K562 (cell line): ENCODE results near the gene PRODH2. TPM values are rescaled to one million over a fixed set of nuclear protein-coding genes. Genes with fewer than 3 reads are reported as not detected.

Source experiments
- ATAC-seq: fragments of 200-7000 bp; cut with Tn5 transposase; 3 replicates; pipeline ENCODE4 v1.9.1; 2020; ENCODE audit warnings: moderate library complexity
- BruUV-seq: library from RNA; stranded (reverse); fragments of 400-500 nt; replicated peaks from 2 replicates; lab custom pipeline; 2021; lab: Mats Ljungman, UMichigan
- CTCF ChIA-PET: fragments of 300-600 bp; formaldehyde crosslinking; extraction: SDS; loops from one replicate; lab custom pipeline; 2021; ENCODE audit warnings: low intra/inter-chr PET ratio; lab: Yijun Ruan, JAX
- POLR2A ChIA-PET: fragments of 300-600, 350-650 bp; sonication (Branson Sonifier 250); formaldehyde crosslinking; extraction: SDS; loops from one replicate; lab custom pipeline; 2021; ENCODE audit warnings: antibody characterized with exemption, inconsistent platforms; lab: Yijun Ruan, JAX
- DNase-seq, 4 experiments: peaks; one replicate each; pipeline versions ENCODE4 v3.0.0 to v3.0.0-alpha.2; 2011 to 2018; ENCODE audit warnings: low spot score in 3 of 4, mixed read lengths in 3 of 4; ENCODE audit errors: extremely low read depth in 1 of 4
- FAIRE-seq: peaks from 2 replicates; lab custom pipeline; 2011; peaks lifted over from hg19 to GRCh38; lab: Jason Lieb, UNC
- H2AFZ ChIP-seq: 2 replicates; pipeline ENCODE4 v1.6.0; 2011; ENCODE audit warnings: low read depth, low read length, control low read depth, inconsistent platforms
- H3K27ac ChIP-seq: fragments of 200-600 bp; 3 replicates; pipeline ENCODE4 v1.8.0; 2011; ENCODE audit warnings: low read depth, mild to moderate bottlenecking, control low read depth, inconsistent platforms, low read length, moderate library complexity, mixed read lengths; ENCODE audit errors: extremely low read depth
- H3K27me3 ChIP-seq, 2 experiments: fragments of 300-600 bp in 1 of 2; 2 replicates in 1 of 2; 3 replicates in 1 of 2; pipeline versions ENCODE4 v1.6.0 to v1.8.0; 2011; ENCODE audit warnings: inconsistent platforms in 2 of 2, low read length in 2 of 2, mild to moderate bottlenecking in 1 of 2, mixed read lengths in 1 of 2, moderate library complexity in 1 of 2; ENCODE audit not compliant: control insufficient read depth in 2 of 2, insufficient read depth in 2 of 2
- H3K36me3 ChIP-seq: fragments of 300-600 bp; 3 replicates; pipeline ENCODE4 v1.8.0; 2011; ENCODE audit warnings: mild to moderate bottlenecking, low read length, inconsistent platforms; ENCODE audit not compliant: control insufficient read depth, insufficient read depth
- H3K4me1 ChIP-seq, 2 experiments: fragments of 200-600 bp in 1 of 2; replicated peaks in 1 of 2; 2 replicates in 1 of 2; 3 replicates in 1 of 2; pipeline versions ENCODE4 v1.5.1 to v1.8.0; 2011; ENCODE audit warnings: inconsistent platforms in 2 of 2, low read length in 2 of 2, mild to moderate bottlenecking in 1 of 2, mixed read lengths in 1 of 2, moderate library complexity in 1 of 2; ENCODE audit not compliant: control insufficient read depth in 2 of 2, insufficient read depth in 2 of 2
- H3K4me2 ChIP-seq: 2 replicates; pipeline ENCODE4 v1.6.1; 2011; ENCODE audit warnings: low read length, control low read depth, inconsistent platforms, mixed read lengths; ENCODE audit not compliant: insufficient read depth
- H3K4me3 ChIP-seq: fragments of 200-600 bp; sonication (generic), shearing (Covaris generic); 2 replicates; pipeline ENCODE4 v1.5.1; 2016; ENCODE audit warnings: control low read depth, inconsistent platforms
- H3K79me2 ChIP-seq: fragments of 200-600 bp; 3 replicates; pipeline ENCODE4 v1.8.0; 2011; ENCODE audit warnings: low read length, inconsistent platforms; ENCODE audit not compliant: control insufficient read depth, insufficient read depth
- H3K9ac ChIP-seq, 2 experiments: 2 replicates each; pipeline versions ENCODE4 v1.6.0 to v1.6.1; 2011; ENCODE audit warnings: low read depth in 2 of 2, low read length in 2 of 2, control low read depth in 1 of 2, inconsistent platforms in 1 of 2, mild to moderate bottlenecking in 1 of 2, mixed read lengths in 1 of 2; ENCODE audit not compliant: insufficient read depth in 1 of 2
- H3K9me1 ChIP-seq: one replicate; pipeline ENCODE4 v1.6.0; 2011; ENCODE audit warnings: inconsistent platforms, mild to moderate bottlenecking, low read length, moderate library complexity; ENCODE audit not compliant: control insufficient read depth, insufficient read depth
- H3K9me3 ChIP-seq: replicated peaks from 2 replicates; pipeline ENCODE4 v1.5.1; 2011; ENCODE audit warnings: low read depth, low read length, inconsistent platforms; ENCODE audit not compliant: control insufficient read depth, insufficient read depth
- H4K20me1 ChIP-seq: replicated peaks from 2 replicates; pipeline ENCODE4 v1.6.1; 2011; ENCODE audit warnings: low read length, inconsistent platforms, mixed read lengths; ENCODE audit not compliant: control insufficient read depth, insufficient read depth
- FOXA3 ChIP-seq, 2 experiments: fragments of 450-650 bp in 1 of 2; sonication (generic) in 1 of 2; formaldehyde crosslinking; IDR thresholded peaks in 1 of 2; conservative IDR thresholded peaks in 1 of 2; 2 replicates each; pipeline versions ENCODE4 v1.4.0 to v1.8.0; 2020 to 2022; ENCODE audit warnings: mild to moderate bottlenecking in 2 of 2, missing genetic modification reagents in 1 of 2
- MTA1 ChIP-seq: fragments of 450-650 bp; IDR thresholded peaks from 2 replicates; pipeline ENCODE4 v1.6.1; 2017; ENCODE audit warnings: borderline replicate concordance
- WGBS: fragments of 100-300 bp; shearing (Covaris generic); methylation state at CpG from one replicate; pipeline ENCODE4 v1.1.6; 2016; ENCODE audit warnings: low coverage, mixed read lengths; ENCODE audit not compliant: insufficient coverage; ENCODE audit errors: missing lambda C conversion rate; 5-methylcytosine and 5-hydroxymethylcytosine counted together
- in situ Hi-C: fragments of 300-500 bp; cut with MboI; formaldehyde crosslinking; loops from 4 replicates; pipeline ENCODE4 v1.15.0; 2018; ENCODE audit warnings: inconsistent platforms, mixed read lengths
- intact Hi-C: fragments of 100-400 bp; cut with micrococcal nuclease; formaldehyde crosslinking; loops from 2 replicates; pipeline ENCODE4 v1.14.2; 2022
- polyA plus RNA-seq, 8 experiments: library from polyadenylated mRNA; depleted of rRNA in 4 of 8; stranded (reverse) in 5 of 8; unstranded in 3 of 8; fragments of >200 nt; fragmentation: Nextera tagmentation in 2 of 8; fragmentation: Illumina TruSeq in 1 of 8; extraction: Ambion mirVana in 2 of 8; extraction: Trizol in 1 of 8; gene quantifications; 2 replicates each; pipeline versions ENCODE4 v1.2.1 to v1.2.3, GENCODE V29; 2011 to 2014; ENCODE audit warnings: inconsistent platforms in 1 of 8, missing spikeins in 1 of 8
- total RNA-seq, 7 experiments: library from RNA; depleted of rRNA in 6 of 7; stranded (reverse); fragments of >200 nt in 6 of 7; fragmentation: Illumina TruSeq in 2 of 7; extraction: Trizol in 2 of 7; gene quantifications; 2 replicates each; pipeline versions ENCODE4 v1.2.1 to v1.2.3, GENCODE V29; 2011 to 2021; ENCODE audit warnings: low replicate concordance in 1 of 7
- TF ChIP-seq, protein P1 (sequence below): sonication (generic); formaldehyde crosslinking; IDR thresholded peaks from 2 replicates; pipeline ENCODE4 v1.8.0; 2022; ENCODE audit warnings: mild to moderate bottlenecking, missing genetic modification reagents, borderline replicate concordance
- TF ChIP-seq, protein P2 (sequence below): sonication (generic); IDR thresholded peaks from 2 replicates; pipeline ENCODE4 v1.6.1; 2016

The PRODH2 gene
- total and polyA plus RNA-seq, 9 of the 15 experiments (the other 6 are each of a cell fraction or from before 2014, with no cell fraction given): not detected

DNA sequence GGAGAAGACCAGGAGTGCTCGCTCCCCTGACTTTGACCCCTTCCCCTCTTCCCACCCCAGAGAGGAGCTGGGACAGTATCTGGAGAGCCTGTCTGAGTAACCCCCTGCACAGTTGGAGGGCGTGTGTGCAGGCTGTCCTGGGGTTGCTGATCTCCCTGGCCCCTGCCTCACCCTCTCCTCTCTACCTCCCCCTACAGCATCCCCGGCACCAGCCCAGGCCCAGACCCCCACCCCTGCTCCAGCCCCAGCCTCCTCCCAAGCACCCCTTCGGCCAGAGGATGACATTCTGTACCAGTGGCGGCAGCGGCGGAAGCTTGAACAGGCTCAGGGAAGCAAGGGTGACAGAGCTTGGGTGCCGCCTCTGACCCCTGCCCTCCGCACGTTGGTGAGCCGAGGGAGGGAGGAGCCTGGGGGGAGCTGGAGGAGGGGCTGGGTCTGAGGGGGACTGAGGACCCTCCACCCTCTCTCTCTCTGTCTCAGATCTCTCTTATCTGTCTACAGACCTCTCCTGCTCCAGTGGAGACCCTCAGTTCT lies 46.0 kb downstream of the PRODH2 start:
- no TSS peak for BruUV-seq
- CTCF ChIA-PET: no interaction called here
- FAIRE-seq (no peak), ATAC-seq (peak; percentile 38), DNase-seq (no peak)
- no peaks in the 10 kb centered on the region for H3K9me1 ChIP-seq
- in situ Hi-C loops: no loop called here
- H3K36me3 ChIP-seq: peaks cover 44% of the 10 kb centered on the region; the same call in 1 of the 3 replicates
- H3K27ac ChIP-seq: no peak overlapping the region
- intact Hi-C loops: no loop called here
- H3K9ac ChIP-seq: peak overlapping the region in 1 of 2 experiments; percentile 26; a peak in 1 of 4 replicates
- H2AFZ ChIP-seq: no peak overlapping the region
- WGBS: 76% methylated on average over 5 of the region's 11 CpGs
- no peak overlapping the region for H3K4me3 ChIP-seq
- H4K20me1 ChIP-seq: no peaks in the 10 kb centered on the region
- POLR2A ChIA-PET: interaction anchor here (0.7 to 1.2 kb wide), 2 partner anchors 22 to 213 kb away, joined by 3 read pairs; no protein-coding TSS in a partner anchor
- TF ChIP-seq, protein P1, sequence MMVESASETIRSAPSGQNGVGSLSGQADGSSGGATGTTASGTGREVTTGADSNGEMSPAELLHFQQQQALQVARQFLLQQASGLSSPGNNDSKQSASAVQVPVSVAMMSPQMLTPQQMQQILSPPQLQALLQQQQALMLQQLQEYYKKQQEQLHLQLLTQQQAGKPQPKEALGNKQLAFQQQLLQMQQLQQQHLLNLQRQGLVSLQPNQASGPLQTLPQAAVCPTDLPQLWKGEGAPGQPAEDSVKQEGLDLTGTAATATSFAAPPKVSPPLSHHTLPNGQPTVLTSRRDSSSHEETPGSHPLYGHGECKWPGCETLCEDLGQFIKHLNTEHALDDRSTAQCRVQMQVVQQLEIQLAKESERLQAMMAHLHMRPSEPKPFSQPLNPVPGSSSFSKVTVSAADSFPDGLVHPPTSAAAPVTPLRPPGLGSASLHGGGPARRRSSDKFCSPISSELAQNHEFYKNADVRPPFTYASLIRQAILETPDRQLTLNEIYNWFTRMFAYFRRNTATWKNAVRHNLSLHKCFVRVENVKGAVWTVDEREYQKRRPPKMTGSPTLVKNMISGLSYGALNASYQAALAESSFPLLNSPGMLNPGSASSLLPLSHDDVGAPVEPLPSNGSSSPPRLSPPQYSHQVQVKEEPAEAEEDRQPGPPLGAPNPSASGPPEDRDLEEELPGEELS (CRISPR knock-in tag): no peak
- TF ChIP-seq, protein P2, sequence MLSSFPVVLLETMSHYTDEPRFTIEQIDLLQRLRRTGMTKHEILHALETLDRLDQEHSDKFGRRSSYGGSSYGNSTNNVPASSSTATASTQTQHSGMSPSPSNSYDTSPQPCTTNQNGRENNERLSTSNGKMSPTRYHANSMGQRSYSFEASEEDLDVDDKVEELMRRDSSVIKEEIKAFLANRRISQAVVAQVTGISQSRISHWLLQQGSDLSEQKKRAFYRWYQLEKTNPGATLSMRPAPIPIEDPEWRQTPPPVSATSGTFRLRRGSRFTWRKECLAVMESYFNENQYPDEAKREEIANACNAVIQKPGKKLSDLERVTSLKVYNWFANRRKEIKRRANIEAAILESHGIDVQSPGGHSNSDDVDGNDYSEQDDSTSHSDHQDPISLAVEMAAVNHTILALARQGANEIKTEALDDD: no peak
- no peak for TF ChIP-seq FOXA3 (CRISPR knock-in tag; conservative IDR thresholded peaks at IDR 0.05 in 1 of 2, IDR thresholded peaks at IDR 0.05 in 1 of 2)
- no peak for TF ChIP-seq MTA1
- peaks cover 0 to 19% of the 10 kb centered on the region in 2 experiments; a peak in 2 of 5 replicates for H3K4me1 ChIP-seq
- H3K4me2 ChIP-seq: no peak overlapping the region
- no peaks in the 10 kb centered on the region for H3K9me3 ChIP-seq
- H3K27me3 ChIP-seq: no peaks in the 10 kb centered on the region
- H3K79me2 ChIP-seq: no peaks in the 10 kb centered on the region
